Renal cortex interstitium (tissue), 11 donors: ENCODE measurements around the gene HOXC10. TPM values are rescaled to one million over a fixed set of nuclear protein-coding genes. Genes with fewer than 3 reads are reported as not detected.

ENCODE experiments used
- DNase-seq, 11 donors: peaks; one replicate each; pipeline ENCODE4 v3.0.0-alpha.2; 2013; ENCODE audit warnings: low read depth in 9 of 11, low spot score in 4 of 11; ENCODE audit errors: extremely low read depth in 1 of 11
- polyA plus RNA-seq, 3 donors: library from polyadenylated mRNA; unstranded; fragments of 120-200 nt; gene quantifications; one replicate each; pipeline ENCODE4 v1.2.1, GENCODE V29; 2013; ENCODE audit not compliant: insufficient read length in 3 of 3

The HOXC10 gene
- polyA plus RNA-seq, 3 donors: 65.1 to 76.9 (median 65.1) TPM

DNA sequence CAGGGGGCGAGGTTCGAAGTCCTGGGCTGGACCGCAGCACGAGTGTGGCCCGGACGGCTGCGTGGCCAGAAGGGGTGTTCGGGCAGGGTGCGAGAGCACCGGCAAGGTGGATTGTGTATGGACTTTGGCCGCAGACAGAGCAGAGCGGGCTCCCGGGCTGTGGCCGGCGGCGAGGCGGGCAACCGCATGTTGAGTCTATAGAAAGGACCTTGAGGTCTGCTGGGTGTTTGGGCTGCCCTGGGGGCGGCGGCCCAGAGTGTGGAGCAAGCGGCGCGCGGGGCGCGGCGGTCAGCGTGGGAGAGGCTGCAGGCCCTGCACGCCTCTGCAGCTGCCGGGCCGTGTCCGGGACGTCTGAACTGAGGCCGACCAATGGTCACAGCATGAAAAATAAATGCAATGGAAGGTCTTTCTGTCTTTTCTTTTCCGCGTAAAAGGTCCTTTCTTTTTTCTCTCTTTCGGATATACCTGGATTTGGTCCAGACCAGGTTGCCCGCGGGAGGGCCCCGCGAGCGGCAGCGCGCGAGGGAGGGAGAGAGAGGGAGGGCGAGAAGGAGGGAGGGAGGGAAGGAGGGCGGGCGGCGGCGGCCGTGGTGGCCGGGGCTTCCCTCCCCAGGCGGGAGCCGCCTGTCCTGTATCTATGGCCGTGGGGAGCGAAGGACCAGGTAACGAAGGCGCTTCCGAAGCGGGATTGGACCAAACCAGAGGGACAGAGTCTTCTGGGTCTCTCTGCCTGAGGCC, 9.5 kb downstream of the HOXC10 start:
- no peak for DNase-seq

DNA sequence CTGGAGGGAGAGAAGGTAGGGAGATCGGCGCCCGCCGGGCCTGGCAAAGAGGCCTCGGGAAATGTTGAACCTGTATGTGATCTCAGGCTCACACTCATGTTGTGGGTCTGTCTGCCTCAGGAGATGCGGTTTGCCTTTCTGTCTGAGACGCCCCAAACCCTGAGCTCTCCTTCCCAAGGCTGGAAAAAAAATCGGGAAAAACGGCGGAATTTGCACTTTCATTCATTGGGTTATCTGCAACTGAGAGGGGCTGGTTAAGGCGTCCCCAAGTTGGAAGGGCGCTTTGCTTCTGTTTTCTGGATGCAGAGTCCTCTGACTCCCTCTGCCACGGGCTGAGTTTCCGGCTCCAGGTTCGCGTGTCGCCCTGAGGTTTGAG, 10.0 kb downstream of the HOXC10 start:
- no peak for DNase-seq

DNA sequence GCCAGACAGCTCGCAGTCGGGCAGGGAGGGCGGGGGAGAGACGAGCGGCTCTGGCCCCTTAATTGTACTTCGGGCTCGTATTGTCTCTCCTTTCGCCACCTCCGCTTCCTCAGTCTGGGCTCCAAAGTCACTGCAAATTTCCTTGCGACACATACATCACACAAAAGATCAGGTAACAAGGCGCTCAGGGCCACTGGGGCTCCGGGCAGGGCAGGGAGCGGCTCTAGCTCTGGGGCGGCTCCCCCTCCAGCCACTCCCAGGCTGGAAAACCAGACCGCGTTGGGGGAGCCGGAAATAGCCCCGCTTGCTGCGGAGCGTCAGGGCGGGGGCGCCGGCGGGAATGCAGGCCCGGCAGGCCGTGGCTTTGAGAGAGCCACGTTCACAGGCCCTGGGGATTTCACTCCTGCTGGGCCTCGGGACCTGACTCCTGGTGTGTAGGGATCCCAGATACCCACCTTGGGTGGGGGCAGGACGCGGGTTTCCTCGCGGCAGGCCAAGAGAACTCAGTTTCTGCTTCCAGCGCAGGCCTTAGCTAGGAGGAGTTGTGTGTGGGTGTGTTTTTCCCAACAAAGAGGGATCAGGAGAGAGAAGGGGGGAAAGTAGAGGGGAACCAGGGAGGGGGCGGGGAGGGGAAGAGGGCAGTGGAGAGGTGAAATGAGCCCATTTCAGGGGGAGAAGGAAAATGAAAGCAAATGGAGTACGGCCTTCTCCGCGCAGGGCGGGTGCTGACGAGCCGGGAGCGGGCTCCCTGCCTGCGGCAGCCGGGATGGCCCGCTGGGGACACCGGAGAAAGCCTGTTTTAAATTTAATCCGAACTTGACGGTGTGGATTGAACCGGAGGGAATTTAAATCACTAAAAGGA, 10.7 kb downstream of the HOXC10 start:
- no peak for DNase-seq

DNA sequence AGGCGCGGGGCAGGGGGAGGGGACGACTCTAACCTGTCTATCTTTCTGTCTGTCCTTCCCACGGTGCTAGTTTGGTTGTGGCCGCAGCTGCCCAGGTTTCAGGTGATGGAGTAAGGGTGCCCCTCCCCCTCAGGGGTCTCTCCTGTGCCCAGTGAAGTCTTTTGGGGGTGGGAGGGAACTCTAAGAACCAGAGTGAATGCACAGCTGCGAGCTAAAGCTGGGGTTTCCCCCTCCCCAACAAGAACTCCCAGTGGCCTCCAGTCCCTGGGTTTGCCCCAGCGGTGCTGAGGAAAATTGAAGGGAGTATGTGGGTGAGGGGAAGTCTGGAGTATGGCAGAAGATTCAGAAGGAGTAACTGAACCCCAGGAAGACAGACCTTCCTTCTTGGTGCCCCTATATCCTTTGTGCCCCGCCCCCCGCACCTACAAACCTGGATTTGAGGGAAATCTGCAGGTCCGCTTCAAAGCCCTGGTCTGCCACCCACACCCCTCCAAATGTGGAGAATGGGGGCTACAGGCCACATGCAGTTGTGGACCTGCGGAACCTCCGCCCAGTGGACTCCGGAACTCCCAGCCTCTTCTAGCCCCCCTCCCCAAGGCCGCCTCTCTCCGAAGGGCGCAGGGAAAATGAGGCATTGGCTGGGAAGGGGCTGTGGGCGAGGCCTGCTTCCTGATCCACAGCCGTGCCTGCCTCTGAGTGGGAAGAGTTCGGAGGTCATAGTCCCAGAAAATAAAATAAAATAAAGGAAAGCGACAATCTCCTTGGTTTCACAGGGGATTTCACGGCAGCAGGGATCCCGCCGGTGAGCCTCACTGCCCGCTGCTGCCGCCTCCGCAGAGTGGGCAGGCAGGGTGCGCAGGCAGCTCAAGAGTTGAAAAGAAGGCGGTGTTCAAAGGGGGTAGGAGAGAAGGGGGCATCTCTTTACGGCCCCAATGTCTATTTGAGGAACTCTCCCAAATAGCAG, 11.6 kb downstream of the HOXC10 start:
- DNase-seq: no peak

DNA sequence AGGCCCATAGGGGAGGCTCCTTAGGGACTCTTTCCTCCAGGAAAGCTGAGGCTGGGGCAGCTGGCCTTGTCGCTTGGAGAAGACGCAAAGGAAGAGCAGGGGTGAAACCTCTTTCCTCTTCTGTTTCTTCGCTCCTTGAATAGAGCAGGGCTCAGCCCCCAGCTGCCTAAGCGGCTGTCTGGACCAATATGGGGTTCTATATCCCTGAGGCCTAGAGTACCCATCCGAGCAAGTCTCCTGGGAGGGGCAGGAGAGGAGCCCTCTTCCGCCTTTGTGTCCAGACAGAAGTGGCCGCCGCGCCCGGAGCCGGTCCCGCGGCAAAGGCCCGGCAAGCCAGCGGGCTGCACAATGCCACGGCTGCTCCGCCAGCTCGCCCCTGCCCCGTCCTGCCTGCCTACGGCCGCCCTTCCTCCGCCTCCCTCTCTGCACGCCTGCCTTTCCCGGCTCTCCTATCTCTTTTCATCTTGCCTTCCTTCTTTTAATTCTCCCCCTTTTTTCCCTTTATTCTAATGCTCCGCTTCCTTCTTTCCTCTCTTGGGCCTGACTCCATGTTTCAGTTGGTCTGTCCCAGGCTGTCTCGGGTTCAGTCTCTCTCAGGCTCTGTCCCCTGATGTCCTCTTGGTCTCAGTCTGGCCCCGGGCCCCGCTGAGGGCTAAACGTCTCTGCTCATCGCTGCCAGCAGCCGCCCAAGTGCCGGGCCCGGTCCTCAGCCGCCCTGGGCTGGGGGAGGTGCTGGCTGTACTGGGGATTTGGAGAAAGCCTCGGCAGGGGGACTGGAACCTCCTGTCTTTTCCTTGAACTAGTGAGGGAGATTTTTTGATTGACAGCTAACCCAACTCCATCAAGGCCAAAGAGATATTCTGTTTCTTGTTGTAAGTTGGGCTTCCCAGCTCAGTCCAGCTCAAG, 12.5 kb downstream of the HOXC10 start:
- DNase-seq: no peak

DNA sequence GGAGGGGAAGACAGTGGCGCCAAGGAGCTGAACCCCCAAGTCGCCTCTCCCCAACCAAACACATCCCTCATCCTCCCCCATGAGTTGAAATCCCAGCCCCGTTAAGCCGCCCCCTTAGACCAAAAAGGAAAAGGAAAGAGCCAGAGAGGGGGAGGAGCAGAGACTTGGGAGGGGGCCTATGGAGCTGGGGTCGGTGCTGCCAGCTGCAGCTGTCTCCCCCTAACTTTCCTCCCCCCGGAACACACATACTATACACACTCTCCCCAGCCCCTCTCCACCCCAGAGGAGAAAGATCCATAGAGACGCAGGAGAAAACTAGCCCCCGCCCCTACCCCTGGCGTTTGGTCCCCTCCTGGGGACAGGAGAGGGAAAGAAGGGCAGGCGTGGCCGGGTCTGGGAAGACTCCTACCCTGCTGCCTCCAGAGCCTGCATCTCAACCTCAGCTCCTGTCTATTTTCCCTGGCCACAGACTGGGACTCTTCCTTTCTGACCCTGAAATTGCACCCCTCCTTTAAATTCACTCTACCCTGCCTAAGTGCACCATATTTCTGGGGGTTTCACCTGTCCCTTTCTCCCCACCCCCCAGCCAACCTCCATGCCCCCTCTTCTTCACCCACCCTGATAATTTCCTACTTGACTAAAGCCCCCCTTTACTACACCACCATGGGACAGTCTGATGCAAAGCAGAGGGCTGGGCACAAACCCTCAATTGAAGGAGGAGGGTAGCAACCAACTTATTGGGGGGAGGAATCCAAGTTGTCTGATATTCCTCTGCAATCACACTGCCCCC, 13.4 kb downstream of the HOXC10 start:
- DNase-seq: no peak

DNA sequence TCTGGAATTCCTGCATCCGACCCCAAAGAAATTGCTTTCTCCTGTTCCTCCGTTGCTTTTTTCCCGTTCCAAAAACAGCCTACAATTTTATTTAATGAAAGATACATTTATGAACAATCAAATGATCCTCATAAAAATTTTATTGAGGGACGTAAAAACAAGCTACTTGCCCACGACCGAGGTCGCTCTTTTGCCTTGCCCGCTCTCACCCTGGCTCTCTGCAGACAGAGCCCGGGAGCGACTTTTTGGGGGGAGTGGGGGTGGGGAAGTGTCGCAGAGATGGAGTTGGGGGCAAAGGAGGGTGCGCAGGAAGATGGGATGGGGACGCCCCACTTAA, 13.9 kb downstream of the HOXC10 start:
- no peak for DNase-seq

DNA sequence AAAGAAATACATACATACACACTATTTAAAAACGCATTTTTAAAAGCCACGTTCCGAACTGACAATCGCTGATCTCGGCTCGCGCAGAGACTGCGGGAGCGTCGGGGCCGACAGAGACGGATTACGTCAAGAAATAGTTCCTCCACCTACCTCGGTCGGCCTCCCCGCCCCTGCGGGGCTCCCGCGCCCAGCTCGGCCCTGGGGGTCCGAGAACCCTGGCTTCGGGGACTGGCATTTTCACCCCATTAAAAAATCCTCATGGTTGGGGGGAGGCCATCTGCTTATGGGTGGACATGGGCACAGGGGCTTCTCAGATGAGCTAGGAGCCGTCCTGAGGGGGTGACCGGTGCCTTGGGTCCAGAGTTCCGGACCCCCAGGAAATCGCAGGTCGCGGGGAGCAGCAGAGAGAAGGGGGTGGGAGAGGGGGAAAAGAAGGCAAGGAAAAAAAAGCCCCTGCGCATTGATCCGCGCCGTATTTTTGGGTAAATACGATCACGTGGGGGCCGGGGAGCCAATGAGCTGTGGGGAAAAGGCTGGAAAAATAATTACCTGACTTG, 14.7 kb downstream of the HOXC10 start:
- DNase-seq: peak in 1 of 11 donors; percentile 88

DNA sequence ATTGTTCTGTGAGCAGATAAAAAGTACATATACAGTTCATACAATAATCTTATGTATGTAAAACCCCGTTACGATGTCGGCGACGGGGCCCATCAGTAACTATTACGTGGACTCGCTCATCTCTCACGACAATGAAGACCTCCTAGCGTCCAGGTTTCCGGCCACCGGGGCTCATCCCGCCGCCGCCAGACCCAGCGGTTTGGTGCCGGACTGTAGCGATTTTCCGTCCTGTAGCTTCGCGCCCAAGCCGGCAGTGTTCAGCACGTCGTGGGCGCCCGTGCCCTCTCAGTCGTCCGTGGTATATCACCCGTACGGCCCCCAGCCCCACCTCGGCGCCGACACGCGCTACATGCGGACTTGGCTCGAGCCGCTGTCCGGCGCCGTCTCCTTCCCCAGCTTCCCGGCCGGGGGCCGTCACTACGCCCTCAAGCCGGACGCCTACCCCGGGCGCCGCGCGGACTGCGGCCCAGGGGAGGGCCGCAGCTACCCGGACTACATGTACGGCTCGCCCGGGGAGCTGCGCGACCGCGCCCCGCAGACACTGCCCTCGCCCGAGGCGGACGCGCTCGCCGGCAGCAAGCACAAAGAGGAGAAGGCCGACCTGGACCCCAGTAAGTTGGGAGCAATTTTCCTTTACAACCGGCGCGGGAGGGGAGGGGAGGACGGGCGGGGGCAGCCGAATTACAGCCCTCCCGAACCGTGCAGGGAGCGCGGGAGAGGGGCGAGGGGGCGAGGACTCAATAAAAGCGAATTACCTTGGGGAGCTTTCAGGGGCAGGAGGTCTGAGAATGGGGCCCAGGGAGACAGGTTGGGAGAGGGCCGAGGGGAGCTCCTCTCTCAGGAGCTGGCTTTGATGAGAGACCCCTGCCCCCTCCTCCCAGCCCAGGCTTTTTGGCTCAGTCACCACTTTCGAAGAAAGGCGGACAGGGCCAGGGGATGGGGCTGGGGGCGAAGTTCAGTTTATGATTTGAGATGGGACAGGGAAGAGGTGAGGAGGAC, 15.5 kb downstream of the HOXC10 start, which contains the start of gene HOXC9:
HOXC9 (plus strand) TSS at position 46 of the 999 bp plus-strand sequence; CDS start at position 74, 28 bp downstream.
- DNase-seq: no peak

DNA sequence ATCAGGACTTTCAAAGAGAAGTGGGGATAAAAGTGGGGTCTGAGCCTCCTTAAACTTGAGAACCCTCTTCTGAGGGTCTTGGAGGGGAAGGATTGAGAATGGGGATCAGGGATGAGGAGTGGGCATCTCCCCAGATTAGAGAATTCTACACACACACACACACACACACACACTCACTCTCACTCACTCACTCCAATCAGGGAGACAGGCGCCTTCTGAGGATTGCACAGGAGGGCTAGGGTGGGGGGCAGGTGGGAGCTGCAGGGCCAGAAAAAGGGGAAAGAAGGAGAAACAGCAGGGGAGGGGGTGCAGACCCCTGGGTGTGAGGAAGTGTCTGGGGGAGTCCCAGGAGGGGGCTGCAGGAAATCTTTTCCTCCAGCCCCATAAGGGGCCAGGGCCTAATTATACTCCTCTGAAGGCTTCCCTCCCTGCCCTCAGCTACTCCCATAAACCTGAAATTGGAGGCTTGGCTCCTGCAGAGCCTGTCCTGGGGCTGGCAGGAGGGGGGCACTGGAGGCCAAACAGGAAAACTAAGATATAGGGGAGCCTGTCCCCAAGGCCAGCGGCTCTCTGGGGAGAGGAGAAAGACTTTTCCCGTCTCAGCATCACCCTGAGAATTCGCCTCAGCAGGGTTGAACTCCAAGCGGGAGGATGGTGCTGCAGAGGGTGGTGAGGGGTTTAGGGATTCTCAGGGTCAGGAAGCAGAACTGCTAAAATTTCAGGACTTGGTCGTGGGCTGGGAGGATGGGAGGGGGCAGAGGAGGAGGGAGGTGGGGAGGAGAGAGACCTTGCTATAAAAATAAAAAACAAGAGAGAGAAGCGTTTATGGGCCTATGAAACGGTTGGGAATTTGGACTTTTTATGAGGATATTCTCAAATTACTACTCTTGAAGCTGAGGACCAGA, 16.6 kb downstream of the HOXC10 start:
- DNase-seq: no peak

DNA sequence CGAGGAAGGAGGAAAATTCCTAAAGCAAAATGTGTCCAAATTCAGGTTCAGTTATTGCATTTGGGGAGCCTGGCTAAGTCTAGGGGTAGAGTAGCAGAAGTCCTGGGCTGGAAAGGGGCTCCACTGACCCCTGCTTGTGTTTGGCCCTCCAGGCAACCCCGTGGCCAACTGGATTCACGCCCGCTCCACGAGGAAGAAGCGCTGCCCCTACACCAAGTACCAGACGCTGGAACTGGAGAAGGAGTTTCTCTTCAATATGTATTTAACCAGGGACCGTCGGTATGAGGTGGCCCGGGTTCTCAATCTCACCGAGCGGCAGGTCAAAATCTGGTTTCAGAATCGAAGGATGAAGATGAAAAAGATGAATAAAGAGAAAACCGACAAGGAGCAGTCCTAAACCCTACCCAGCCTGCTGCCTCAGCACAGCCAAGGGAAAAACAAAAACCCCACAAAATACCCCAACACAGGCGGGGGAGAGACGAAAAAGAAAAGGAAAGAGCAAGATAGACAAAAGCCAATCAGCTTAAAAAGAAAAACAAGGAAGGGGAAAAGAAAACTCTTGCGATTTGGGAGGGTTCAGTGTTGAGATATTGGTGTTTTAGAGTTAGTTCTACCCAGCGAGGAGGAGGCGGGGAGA, 17.4 kb downstream of the HOXC10 start:
- no peak for DNase-seq

DNA sequence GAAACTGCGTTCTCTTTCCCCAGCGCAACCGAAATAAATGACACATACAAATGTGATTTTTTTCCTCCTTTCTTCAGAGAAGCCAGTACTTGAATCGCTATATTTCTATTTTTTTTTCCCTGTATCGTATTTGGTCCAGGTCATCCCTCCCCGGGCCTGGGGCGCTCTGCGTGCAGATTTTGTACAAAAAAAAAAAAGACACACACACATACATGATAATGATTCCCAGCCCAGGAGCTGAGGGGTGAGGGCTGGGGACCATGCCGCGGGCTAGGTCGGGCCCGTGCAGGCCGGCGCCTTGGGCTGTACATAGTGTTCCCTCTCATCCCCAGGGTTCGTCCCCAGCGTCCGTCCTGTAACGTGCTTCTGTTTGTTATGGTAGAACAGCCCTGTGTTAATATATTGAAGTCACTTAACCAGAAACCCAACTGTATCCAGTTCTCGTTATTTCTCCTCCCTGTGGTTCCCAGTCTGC, 18.0 kb downstream of the HOXC10 start:
- DNase-seq: no peak

DNA sequence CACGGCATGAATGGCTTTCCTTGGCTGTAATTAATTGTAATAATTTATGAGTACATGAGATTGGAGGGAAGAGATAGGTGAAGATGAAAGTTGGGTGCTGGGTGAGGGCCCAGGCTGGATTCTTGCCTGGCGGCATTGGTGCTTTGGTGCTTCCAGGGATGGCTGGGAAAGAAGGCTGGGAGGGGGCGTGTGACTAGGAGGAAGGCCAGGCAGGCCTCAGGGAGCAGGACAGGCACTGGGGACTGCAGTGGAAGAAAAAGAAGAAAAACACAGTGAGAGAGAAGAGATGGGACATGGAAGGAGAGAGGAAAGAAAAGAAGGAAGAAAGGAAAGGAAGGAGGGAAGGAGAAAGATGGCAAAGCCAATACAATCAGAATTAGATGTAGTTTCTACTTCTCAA, 18.7 kb downstream of the HOXC10 start:
- DNase-seq: no peak

DNA sequence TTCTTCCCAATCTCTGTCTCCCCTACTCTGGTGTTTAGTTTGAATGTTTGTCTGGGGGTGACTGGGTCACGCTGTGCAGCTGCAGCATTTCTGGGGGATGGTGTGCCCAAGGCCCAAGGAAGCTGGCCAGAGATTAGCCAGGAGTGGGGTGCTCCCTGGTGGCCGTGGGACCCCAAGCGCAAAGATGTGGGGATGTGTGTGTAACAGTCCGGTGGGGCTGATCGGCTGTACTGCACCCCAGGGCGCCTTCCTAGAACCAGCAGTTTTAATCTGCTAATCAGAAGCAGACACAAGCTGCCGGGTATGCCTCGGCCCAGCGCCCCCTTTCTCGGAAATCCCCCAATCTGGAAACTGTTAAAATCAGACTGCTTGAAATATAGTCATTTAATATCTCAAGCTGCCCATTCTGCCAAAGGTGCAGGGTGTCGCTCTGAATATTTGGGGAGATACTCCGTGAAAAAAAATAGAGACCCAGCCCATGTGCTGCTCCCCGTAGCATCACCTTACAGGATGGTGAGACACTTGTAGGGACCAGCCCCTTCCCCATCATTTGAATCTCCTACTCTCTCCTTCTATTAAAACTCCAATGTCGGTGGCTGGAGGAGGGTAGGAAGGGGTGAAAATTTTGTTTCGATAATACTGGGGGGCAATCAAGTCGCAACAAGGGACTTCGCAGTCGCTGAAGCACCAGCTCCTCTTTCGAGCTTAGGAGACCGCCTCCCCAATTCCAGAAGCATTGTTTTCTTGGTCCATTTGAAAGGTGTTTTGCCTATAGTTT, 19.3 kb downstream of the HOXC10 start:
- no peak for DNase-seq
